Mesothelial cell of epicardium (in vitro differentiated cells): ENCODE results near the gene SLC9A8. TPM values are rescaled to one million over a fixed set of nuclear protein-coding genes. Genes with fewer than 3 reads are reported as not detected.

ENCODE experiments used
- DNase-seq, 2 experiments: peaks; one replicate each; pipeline ENCODE4 v3.0.0; 2021; ENCODE audit warnings: low spot score in 2 of 2; ENCODE audit not compliant: unreplicated experiment in 2 of 2
- H3K27ac Mint-ChIP-seq: 2 replicates; pipeline ENCODE4 v1.8.0; 2021; ENCODE audit warnings: mixed read lengths
- H3K27me3 Mint-ChIP-seq: 2 replicates; pipeline ENCODE4 v1.8.0; 2021; ENCODE audit warnings: low read depth, mixed read lengths
- H3K36me3 Mint-ChIP-seq: 2 replicates; pipeline ENCODE4 v1.8.0; 2021; ENCODE audit warnings: mixed read lengths
- H3K4me1 Mint-ChIP-seq: 2 replicates; pipeline ENCODE4 v1.8.0; 2021; ENCODE audit warnings: mixed read lengths
- H3K4me3 Mint-ChIP-seq: 2 replicates; pipeline ENCODE4 v1.8.0; 2021; ENCODE audit warnings: mild to moderate bottlenecking, moderate library complexity, mixed read lengths
- H3K9me3 Mint-ChIP-seq: 2 replicates; pipeline ENCODE4 v1.8.0; 2021; ENCODE audit warnings: mixed read lengths
- total RNA-seq: library from RNA; stranded (reverse); gene quantifications from 3 replicates; pipeline ENCODE4 v1.2.1, GENCODE V29; 2021
- TF ChIP-seq, protein P1 (sequence below): fragments of 200-600 bp; sonication (generic); IDR thresholded peaks from one replicate; pipeline ENCODE4 v1.5.0; 2021; ENCODE audit warnings: antibody characterized with exemption; ENCODE audit not compliant: unreplicated experiment

Gene SLC9A8
- total RNA-seq, 1 donor from 2014 or later: 11.9 TPM

DNA sequence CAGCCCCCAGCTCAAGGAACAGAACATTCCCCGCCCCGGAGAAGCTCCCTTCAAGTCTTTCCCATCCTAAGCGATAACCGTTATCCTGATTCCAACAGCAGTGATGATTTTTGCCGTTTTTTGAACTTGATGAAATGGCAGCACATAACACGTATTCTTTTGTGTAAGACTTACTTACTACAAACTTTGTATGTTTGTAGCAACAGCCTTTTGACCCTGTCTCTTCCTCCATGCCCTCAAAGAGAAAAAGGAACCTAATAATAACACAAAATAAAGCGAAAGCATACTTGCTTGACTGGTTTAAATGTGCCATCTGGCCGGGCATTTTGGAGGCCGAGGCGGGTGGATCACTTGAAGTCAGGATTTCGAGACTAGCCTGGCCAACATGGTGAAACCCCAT, 26.4 kb upstream of the SLC9A8 start:
- peaks cover 11% of the 10 kb centered on the region for H3K4me1 Mint-ChIP-seq
- H3K27me3 Mint-ChIP-seq: no peaks in the 10 kb centered on the region

DNA sequence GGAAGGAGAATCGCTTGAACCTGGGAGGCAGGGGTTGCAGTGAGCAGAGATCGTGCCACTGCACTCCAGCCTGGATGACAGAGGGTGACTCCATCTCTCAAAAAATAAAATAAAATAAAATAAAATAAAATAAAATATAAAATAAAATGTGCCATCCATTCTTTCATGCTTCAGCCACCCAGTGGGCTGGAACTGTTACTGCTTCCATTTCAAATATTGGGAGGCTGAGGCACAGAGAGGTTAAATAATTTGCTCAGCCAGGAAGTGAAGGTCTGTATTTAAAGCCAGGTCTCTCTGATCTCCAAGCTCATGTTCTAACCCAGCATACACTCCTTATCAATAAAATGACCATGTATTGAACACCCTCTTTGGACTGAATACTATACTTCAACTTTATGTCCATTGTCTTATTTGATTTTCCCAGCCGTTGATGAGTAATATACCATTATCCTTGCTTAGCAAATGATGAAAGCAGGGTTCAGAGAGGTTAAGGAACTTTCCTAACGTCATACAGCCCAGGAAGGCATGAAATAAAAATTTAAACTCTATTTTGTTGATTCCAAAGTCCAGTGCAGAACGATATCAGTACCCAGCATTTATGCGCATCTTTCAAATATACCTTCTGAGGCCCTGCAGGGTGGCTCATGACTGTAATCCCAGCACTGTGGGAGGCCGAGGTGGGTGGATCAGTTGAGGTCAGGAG, 25.8 kb upstream of the SLC9A8 start:
- Mint-ChIP-seq H3K9me3 (no peaks in the 10 kb centered on the region), H3K27me3 (no peaks in the 10 kb centered on the region), H3K27ac (no peak overlapping the region), H3K36me3 (no peaks in the 10 kb centered on the region), H3K4me3 (no peak overlapping the region), H3K4me1 (peaks cover 11% of the 10 kb centered on the region)
- TF ChIP-seq, protein P1, sequence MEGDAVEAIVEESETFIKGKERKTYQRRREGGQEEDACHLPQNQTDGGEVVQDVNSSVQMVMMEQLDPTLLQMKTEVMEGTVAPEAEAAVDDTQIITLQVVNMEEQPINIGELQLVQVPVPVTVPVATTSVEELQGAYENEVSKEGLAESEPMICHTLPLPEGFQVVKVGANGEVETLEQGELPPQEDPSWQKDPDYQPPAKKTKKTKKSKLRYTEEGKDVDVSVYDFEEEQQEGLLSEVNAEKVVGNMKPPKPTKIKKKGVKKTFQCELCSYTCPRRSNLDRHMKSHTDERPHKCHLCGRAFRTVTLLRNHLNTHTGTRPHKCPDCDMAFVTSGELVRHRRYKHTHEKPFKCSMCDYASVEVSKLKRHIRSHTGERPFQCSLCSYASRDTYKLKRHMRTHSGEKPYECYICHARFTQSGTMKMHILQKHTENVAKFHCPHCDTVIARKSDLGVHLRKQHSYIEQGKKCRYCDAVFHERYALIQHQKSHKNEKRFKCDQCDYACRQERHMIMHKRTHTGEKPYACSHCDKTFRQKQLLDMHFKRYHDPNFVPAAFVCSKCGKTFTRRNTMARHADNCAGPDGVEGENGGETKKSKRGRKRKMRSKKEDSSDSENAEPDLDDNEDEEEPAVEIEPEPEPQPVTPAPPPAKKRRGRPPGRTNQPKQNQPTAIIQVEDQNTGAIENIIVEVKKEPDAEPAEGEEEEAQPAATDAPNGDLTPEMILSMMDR: peak; percentile 50
- no peak for DNase-seq

More for the DNA sequence above, 26.4 kb upstream of the SLC9A8 start:
- TF ChIP-seq, protein P1: no peak
- no peaks in the 10 kb centered on the region for H3K36me3 Mint-ChIP-seq
- H3K27ac Mint-ChIP-seq: no peak overlapping the region
- no peak overlapping the region for H3K4me3 Mint-ChIP-seq
- no peaks in the 10 kb centered on the region for H3K9me3 Mint-ChIP-seq
- DNase-seq: no peak

DNA sequence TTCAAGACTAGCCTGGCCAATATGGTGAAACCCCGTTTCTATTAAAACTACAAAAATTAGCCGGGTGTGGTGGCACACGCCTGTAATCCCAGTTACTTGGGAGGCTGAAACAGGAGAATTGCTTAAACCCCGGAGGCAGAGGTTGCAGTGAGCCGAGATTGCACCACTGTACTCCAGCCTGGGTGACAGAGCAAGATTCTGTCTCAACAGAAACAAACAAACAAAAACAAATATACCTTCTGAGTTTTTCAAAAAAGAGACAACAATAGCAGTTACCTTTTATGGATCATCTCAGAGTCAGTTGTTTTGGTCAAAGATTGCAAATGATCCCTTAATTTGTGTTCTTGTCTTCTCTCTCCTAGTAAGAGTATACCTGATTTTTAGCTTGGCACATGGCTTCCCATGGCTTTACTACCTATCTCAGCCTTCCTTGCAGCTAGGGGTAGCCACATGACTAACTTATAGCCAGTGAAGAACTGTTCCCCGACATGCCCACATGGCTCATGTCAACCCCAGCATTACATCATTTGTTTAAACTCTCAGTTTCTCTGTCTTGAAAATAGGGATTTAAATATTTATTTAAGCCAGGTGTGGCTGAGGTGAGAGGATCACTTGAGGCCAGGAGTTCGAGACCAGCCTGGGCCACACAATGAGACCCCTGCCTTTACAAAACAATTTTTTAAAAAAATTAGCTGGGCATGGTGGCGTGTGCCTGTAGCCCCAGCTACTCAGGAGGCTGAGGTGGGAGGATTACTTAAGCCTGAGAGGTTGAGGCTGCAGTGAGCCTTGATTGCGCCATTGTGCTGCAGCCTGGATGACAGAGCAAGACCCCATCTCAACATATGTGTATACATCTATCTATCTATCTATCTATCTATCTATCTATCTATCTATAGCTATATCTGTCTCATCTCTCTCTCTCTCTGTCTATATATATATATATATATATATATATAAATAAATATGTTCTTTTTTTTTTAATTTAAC, 25.0 kb upstream of the SLC9A8 start:
- no peaks in the 10 kb centered on the region for H3K36me3 Mint-ChIP-seq
- no peak overlapping the region for H3K27ac Mint-ChIP-seq
- DNase-seq: no peak
- TF ChIP-seq, protein P1: no peak
- H3K27me3 Mint-ChIP-seq: no peaks in the 10 kb centered on the region
- no peak overlapping the region for H3K4me3 Mint-ChIP-seq
- peaks cover 11% of the 10 kb centered on the region for H3K4me1 Mint-ChIP-seq
- H3K9me3 Mint-ChIP-seq: no peaks in the 10 kb centered on the region

DNA sequence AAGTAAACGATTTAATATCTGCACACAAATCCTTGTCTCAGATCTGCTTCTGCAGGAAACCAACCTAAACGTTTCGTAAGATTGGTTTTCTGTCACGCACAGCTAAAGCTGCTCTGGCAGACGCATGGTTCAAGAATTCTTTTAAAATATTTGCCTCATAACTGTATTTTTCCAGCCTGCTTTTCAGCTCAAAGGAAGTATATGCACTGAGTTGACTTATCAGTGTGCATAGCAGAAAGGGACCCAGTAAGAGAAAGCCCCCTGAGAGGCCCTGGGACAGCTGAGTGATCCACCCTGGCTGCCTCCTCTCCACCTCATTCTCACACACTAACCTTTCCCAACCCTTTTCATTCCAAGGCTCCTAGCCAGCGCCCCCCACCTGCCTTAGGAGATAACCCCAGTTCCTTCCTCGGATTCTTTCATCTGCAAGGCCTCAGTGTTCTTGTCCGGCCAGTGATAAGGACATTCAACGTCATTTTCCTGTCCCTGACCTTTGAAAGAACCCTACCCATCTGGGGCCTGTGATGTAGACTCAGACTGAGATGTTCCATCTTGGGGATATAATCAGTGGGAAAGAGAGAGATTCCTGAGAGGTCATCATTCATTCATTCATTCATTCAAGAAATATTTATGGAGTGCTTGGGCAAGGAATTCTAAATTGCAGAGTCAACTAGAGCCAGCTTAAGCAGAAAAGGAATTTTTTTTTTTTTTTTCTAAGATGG, 22.4 kb upstream of the SLC9A8 start:
- no peak for DNase-seq
- H3K4me1 Mint-ChIP-seq: peaks cover 11% of the 10 kb centered on the region
- TF ChIP-seq, protein P1: no peak
- H3K27ac Mint-ChIP-seq: peak overlapping the region; percentile 87
- no peaks in the 10 kb centered on the region for H3K36me3 Mint-ChIP-seq
- H3K9me3 Mint-ChIP-seq: no peaks in the 10 kb centered on the region
- H3K27me3 Mint-ChIP-seq: no peaks in the 10 kb centered on the region
- no peak overlapping the region for H3K4me3 Mint-ChIP-seq

DNA sequence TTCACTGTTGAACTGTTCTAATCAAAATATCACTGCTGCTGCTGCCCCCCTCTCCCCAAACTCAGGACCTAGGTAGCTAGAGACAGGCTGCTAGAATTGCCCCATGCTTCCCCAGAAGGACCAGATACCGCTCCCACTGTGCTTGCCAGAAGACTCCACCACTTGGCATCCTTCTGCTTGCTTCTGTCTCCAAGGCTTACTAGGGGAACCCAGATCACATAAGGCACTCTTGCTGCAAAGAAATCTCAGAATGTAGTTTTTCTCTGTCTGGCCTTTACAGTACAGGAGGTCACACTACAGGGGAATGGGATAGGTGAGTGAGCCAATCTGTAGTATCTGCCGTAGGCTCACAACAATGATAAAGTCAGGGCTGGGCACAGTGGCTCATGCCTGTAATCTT, 21.5 kb upstream of the SLC9A8 start:
- no peak for DNase-seq
- Mint-ChIP-seq H3K27ac (no peak overlapping the region), H3K4me3 (no peak overlapping the region), H3K36me3 (no peaks in the 10 kb centered on the region), H3K9me3 (no peaks in the 10 kb centered on the region), H3K27me3 (no peaks in the 10 kb centered on the region), H3K4me1 (peaks cover 11% of the 10 kb centered on the region)
- TF ChIP-seq, protein P1: no peak
